ENCODE data around the gene ARHGAP21. TPM values are rescaled to one million over a fixed set of nuclear protein-coding genes. Genes with fewer than 3 reads are reported as not detected.
"Not testable (repeated sequence)": the region's sequence is repeated elsewhere in the genome, so short reads cannot be mapped to it uniquely, and the experiment has no call there.

Gene ARHGAP21
- total RNA-seq, 1 experiment from 2014 or later = 52.6 TPM

GRCh38 chr10:24623383-24623782 lies 100.3 kb downstream of the ARHGAP21 start:
- no peak overlapping the region for H2AFZ ChIP-seq (ENCODE audit: low read length)
- H3K9me3 ChIP-seq (ENCODE audit: low read length) = no peaks in the 10 kb centered on the region
- H3K9ac ChIP-seq (ENCODE audit: low read length) = no peak overlapping the region
- TF ChIP-seq EZH2phosphoT487 (IDR thresholded peaks at IDR 0.05; ENCODE audit: borderline replicate concordance, low read length) = no peak
- no peak for TF ChIP-seq CTCF (conservative IDR thresholded peaks at IDR 0.05; ENCODE audit: low read depth, low read length)
- no peak for TF ChIP-seq EZH2 (IDR thresholded peaks at IDR 0.05; ENCODE audit: low read length, unreplicated experiment)
- H3K27me3 ChIP-seq (ENCODE audit: low read length) = no peaks in the 10 kb centered on the region
- no peaks in the 10 kb centered on the region; the same call in 1 of the 2 replicates for H4K20me1 ChIP-seq (ENCODE audit: low read length)
- no TSS peak for BruUV-seq (replicated peaks)
- no peak overlapping the region for H3K4me3 ChIP-seq (ENCODE audit: low read length)
- intact Hi-C loops (cut with micrococcal nuclease) = no loop called here
- H3K27ac ChIP-seq (ENCODE audit: low read length) = no peak overlapping the region
- ChIA-PET CTCF (no interaction called here), POLR2A (ENCODE audit: unreplicated experiment) (no interaction called here)
- peaks cover 6% of the 10 kb centered on the region for H3F3A ChIP-seq (ENCODE audit: low read length, unreplicated experiment)
- no peak for DNase-seq
- H3K79me2 ChIP-seq (ENCODE audit: low read length) = no peaks in the 10 kb centered on the region
- H3K4me2 ChIP-seq (ENCODE audit: low read length) = no peak overlapping the region
- no peaks in the 10 kb centered on the region for H3K36me3 ChIP-seq (ENCODE audit: low read depth, low read length)
- no peaks in the 10 kb centered on the region for H3K9me2 ChIP-seq (replicated peaks; ENCODE audit: low read length)
- peaks cover 11% of the 10 kb centered on the region for H3K4me1 ChIP-seq (ENCODE audit: insufficient read depth, low read length)
- ATAC-seq = no peak

GRCh38 chr10:24622781-24623301 lies 100.8 kb downstream of the ARHGAP21 start:
- no peaks in the 10 kb centered on the region for H3K36me3 ChIP-seq (ENCODE audit: low read depth, low read length)
- H3K27me3 ChIP-seq (ENCODE audit: low read length) = no peaks in the 10 kb centered on the region
- intact Hi-C loops (cut with micrococcal nuclease) = no loop called here
- ATAC-seq (no peak), DNase-seq (no peak)
- H3K9me2 ChIP-seq (replicated peaks; ENCODE audit: low read length) = no peaks in the 10 kb centered on the region
- CTCF ChIA-PET = no interaction called here
- POLR2A ChIA-PET (ENCODE audit: unreplicated experiment) = no interaction called here
- H3K9ac ChIP-seq (ENCODE audit: low read length) = no peak overlapping the region
- no TSS peak for BruUV-seq (replicated peaks)
- no peak overlapping the region for H3K27ac ChIP-seq (ENCODE audit: low read length)
- H3K4me2 ChIP-seq (ENCODE audit: low read length) = no peak overlapping the region
- peaks cover 6% of the 10 kb centered on the region for H3F3A ChIP-seq (ENCODE audit: low read length, unreplicated experiment)
- H3K4me1 ChIP-seq (ENCODE audit: insufficient read depth, low read length) = peaks cover 16% of the 10 kb centered on the region
- no peak overlapping the region for H2AFZ ChIP-seq (ENCODE audit: low read length)
- TF ChIP-seq EZH2 (IDR thresholded peaks at IDR 0.05; ENCODE audit: low read length, unreplicated experiment) (no peak), CTCF (conservative IDR thresholded peaks at IDR 0.05; ENCODE audit: low read depth, low read length) (no peak), EZH2phosphoT487 (IDR thresholded peaks at IDR 0.05; ENCODE audit: borderline replicate concordance, low read length) (no peak)
- no peak overlapping the region for H3K4me3 ChIP-seq (ENCODE audit: low read length)
- H3K79me2 ChIP-seq (ENCODE audit: low read length) = no peaks in the 10 kb centered on the region
- no peaks in the 10 kb centered on the region for H3K9me3 ChIP-seq (ENCODE audit: low read length)
- no peaks in the 10 kb centered on the region; the same call in 1 of the 2 replicates for H4K20me1 ChIP-seq (ENCODE audit: low read length)

DNA sequence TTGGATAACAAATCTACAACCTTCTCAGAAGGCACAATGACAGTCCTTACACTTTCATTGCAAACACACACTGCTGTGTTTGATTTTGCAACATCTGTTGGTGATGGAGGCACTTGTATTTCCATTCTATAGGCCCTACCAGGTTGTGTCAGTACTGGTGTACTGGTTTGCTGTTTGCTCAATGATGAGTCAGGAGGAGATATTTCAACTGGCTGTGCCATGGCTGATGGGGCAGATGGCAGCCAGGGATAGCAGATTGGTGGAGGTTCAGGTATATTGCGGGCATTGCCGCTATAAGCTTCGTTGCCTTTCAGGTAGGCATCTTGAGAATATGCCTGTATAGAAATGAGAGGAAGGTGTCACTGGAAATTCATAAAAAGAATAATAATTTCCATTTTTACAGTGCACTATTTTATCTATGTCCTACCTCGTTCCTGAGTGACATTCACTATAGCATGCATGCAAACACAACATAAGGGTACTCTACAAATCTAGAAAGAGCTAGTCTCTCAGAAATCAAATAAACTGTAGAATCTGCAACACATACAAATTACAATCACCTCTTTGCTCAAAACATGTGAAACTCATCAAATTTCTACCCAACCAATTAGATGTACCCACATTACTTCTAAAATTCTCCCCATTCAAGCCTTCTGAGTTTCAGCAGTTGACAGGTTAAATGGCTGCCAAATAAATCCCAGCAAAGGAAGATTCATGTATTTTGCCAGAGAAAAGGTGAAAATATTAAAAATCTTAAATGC lies 102.5 kb downstream of the ARHGAP21 start:
- H3K27ac ChIP-seq (ENCODE audit: low read length); POLR2A ChIA-PET (ENCODE audit: unreplicated experiment); H3K9me2 ChIP-seq (replicated peaks; ENCODE audit: low read length); H3K9me3 ChIP-seq (ENCODE audit: low read length); H3K4me2 ChIP-seq (ENCODE audit: low read length); intact Hi-C loops (cut with micrococcal nuclease); H3K79me2 ChIP-seq (ENCODE audit: low read length); CTCF ChIA-PET; H3K27me3 ChIP-seq (ENCODE audit: low read length); BruUV-seq (replicated peaks); H4K20me1 ChIP-seq (ENCODE audit: low read length); H2AFZ ChIP-seq (ENCODE audit: low read length); H3K9ac ChIP-seq (ENCODE audit: low read length); H3F3A ChIP-seq (ENCODE audit: low read length, unreplicated experiment); H3K4me3 ChIP-seq (ENCODE audit: low read length); H3K36me3 ChIP-seq (ENCODE audit: low read depth, low read length): not testable (repeated sequence)
- peaks cover 30% of the 10 kb centered on the region for H3K4me1 ChIP-seq (ENCODE audit: insufficient read depth, low read length)
- DNase-seq (peak; percentile 16), ATAC-seq (peak; percentile 41; the same call in 1 of the 2 replicates)

DNA sequence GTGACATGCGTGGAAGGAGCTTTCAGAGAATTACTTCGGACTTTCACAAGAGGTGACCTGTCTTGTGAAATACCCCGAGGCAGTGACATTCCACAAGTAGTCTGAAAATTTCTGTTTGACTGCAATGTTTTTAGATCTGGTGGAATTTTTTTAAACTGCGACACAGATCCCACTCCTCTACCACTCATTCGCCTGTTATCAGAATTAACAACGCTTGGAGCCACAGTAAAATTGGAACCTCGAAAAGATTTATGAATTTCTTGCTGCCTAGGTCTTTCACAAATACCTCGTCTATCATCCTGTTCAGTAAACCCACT lies 103.7 kb downstream of the ARHGAP21 start:
- H3K9ac ChIP-seq (ENCODE audit: low read length); H4K20me1 ChIP-seq (ENCODE audit: low read length); H3K4me3 ChIP-seq (ENCODE audit: low read length); H3K27me3 ChIP-seq (ENCODE audit: low read length); intact Hi-C loops (cut with micrococcal nuclease); H3K4me2 ChIP-seq (ENCODE audit: low read length); BruUV-seq (replicated peaks); POLR2A ChIA-PET (ENCODE audit: unreplicated experiment); H3K9me2 ChIP-seq (replicated peaks; ENCODE audit: low read length); H3K79me2 ChIP-seq (ENCODE audit: low read length); H3K27ac ChIP-seq (ENCODE audit: low read length); H2AFZ ChIP-seq (ENCODE audit: low read length); H3K36me3 ChIP-seq (ENCODE audit: low read depth, low read length); H3K9me3 ChIP-seq (ENCODE audit: low read length); H3F3A ChIP-seq (ENCODE audit: low read length, unreplicated experiment); ATAC-seq; CTCF ChIA-PET; DNase-seq: not testable (repeated sequence)
- peaks cover 35% of the 10 kb centered on the region for H3K4me1 ChIP-seq (ENCODE audit: insufficient read depth, low read length)

DNA sequence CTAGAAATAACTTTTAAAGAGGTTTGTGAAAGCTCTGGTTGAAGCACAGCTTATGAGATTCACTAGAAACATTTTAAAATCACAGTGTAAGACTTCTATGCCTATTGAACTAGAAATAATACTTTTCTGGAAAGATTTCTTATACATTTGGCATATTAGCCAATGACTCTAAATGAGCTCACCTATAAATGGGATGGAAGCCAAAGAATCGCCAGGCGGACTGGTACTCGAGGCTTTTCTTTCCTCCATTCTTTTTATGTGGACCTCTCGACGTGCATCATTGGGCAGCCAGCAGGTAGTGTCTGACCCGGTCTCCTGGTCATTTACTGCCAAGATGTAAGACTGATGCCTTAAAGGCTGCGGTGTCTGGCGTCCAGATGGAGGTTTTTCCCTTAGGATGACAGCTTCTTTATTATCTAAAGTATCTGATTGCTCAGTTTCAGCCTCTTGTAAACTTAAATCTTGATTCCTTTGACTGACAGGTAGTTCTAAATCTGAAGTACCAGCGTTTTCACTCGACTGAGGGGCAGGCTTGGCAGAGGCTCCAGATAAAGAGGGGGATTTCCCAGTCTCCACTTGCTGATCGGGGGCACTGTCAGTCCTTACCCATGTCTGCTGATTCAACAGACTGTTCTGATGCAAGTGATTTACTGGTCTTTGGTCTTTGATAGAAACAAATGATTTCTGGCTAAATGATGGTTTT lies 104.2 kb downstream of the ARHGAP21 start:
- Histone ChIP-seq H3K27ac (ENCODE audit: low read length) (peak overlapping the region; percentile 29; the same call in 1 of the 2 replicates), H3K4me1 (ENCODE audit: insufficient read depth, low read length) (peaks cover 35% of the 10 kb centered on the region)
- H3K79me2 ChIP-seq (ENCODE audit: low read length); H3K9me2 ChIP-seq (replicated peaks; ENCODE audit: low read length); H3K4me2 ChIP-seq (ENCODE audit: low read length); ATAC-seq; H3K9me3 ChIP-seq (ENCODE audit: low read length); H3K27me3 ChIP-seq (ENCODE audit: low read length); H2AFZ ChIP-seq (ENCODE audit: low read length); intact Hi-C loops (cut with micrococcal nuclease); H3F3A ChIP-seq (ENCODE audit: low read length, unreplicated experiment); H3K36me3 ChIP-seq (ENCODE audit: low read depth, low read length); CTCF ChIA-PET; H3K9ac ChIP-seq (ENCODE audit: low read length); H3K4me3 ChIP-seq (ENCODE audit: low read length); H4K20me1 ChIP-seq (ENCODE audit: low read length); POLR2A ChIA-PET (ENCODE audit: unreplicated experiment): not testable (repeated sequence)
- BruUV-seq (replicated peaks) = TSS peak; percentile 41
- DNase-seq = peak; percentile 61
